Breast epithelium (tissue), 3 donors: ENCODE results near the gene MAPK14.
A peak's percentile ranks its signal among the peaks of the same experiment; 100 is the strongest.

Source experiments
- POLR2A ChIP-seq: fragments of 450-650 bp; IDR thresholded peaks from one replicate; pipeline ENCODE4 v1.6.1; 2016; ENCODE audit warnings: antibody characterized with exemption, mild to moderate bottlenecking, moderate library complexity
- POLR2AphosphoS5 ChIP-seq, 3 donors: sonication (generic); formaldehyde crosslinking; IDR thresholded peaks; one replicate each; pipeline ENCODE4 v1.6.1; 2017; ENCODE audit warnings: antibody characterized with exemption in 3 of 3
- TF ChIP-seq, protein P1 (sequence below), 3 donors: fragments of 450-650 bp; IDR thresholded peaks; one replicate each; pipeline ENCODE4 v1.5.1; 2016 to 2017; ENCODE audit warnings: antibody characterized with exemption in 3 of 3, mild to moderate bottlenecking in 3 of 3, moderate library complexity in 3 of 3

DNA sequence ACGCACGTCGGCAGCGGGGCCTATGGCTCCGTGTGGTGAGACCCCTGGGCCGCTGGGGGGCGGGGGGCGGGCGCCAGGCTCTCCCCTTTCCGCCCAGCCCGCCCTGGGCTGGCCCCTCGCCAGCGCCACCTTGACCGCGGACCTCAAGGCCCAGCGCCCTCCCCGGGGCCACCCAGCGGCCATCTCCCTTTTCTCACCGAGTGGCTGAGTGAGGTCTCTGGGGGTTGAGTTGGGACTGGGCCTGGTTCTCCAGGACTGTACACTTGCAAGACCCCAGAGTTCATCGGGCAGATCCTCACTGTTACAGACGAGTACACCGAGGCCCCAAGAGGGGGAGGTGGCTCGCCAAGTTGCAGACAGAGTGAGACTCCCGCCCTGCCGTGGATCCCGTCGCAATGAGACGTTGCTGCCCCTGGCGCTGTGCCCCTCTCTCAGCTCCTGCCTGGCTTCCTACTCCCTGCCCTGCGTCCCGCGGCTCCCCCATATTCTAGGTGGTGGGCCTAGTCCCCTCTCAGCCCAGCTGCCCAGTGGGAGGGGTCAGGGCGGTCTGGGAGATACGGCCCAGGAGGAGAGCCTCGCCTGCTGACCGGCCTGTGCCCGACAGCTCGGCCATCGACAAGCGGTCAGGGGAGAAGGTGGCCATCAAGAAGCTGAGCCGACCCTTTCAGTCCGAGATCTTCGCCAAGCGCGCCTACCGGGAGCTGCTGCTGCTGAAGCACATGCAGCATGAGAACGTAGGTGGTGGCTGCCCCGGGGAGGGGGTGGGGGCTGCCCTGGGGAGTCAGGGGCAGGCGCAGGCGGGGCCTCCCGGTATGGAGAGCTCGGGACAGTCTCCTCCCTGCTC lies 103.3 kb downstream of the MAPK14 start:
- TF ChIP-seq, protein P1, sequence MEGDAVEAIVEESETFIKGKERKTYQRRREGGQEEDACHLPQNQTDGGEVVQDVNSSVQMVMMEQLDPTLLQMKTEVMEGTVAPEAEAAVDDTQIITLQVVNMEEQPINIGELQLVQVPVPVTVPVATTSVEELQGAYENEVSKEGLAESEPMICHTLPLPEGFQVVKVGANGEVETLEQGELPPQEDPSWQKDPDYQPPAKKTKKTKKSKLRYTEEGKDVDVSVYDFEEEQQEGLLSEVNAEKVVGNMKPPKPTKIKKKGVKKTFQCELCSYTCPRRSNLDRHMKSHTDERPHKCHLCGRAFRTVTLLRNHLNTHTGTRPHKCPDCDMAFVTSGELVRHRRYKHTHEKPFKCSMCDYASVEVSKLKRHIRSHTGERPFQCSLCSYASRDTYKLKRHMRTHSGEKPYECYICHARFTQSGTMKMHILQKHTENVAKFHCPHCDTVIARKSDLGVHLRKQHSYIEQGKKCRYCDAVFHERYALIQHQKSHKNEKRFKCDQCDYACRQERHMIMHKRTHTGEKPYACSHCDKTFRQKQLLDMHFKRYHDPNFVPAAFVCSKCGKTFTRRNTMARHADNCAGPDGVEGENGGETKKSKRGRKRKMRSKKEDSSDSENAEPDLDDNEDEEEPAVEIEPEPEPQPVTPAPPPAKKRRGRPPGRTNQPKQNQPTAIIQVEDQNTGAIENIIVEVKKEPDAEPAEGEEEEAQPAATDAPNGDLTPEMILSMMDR (IDR thresholded peaks at IDR 0.05), result peak in 2 of 3 donors; percentile 10 to 12
- no peak for TF ChIP-seq POLR2A
- peak in 1 of 3 donors; percentile 23 for TF ChIP-seq POLR2AphosphoS5 (IDR thresholded peaks at IDR 0.05)
